BLaER1 (cell line): ENCODE data around the gene PARD3B.

Experiments used
- H3K27ac ChIP-seq: shearing (Covaris generic); formaldehyde crosslinking; 2 replicates; pipeline ENCODE4 v1.8.1; 2022
- H3K27me3 ChIP-seq: shearing (Covaris generic); formaldehyde crosslinking; 2 replicates; pipeline ENCODE4 v1.8.1; 2022
- H3K36me3 ChIP-seq: shearing (Covaris generic); formaldehyde crosslinking; 2 replicates; pipeline ENCODE4 v1.8.1; 2022
- H3K4me1 ChIP-seq: shearing (Covaris generic); formaldehyde crosslinking; 2 replicates; pipeline ENCODE4 v1.8.1; 2022
- H3K4me2 ChIP-seq: shearing (Covaris generic); formaldehyde crosslinking; 2 replicates; pipeline ENCODE4 v1.8.1; 2022
- H3K4me3 ChIP-seq: shearing (Covaris generic); formaldehyde crosslinking; 2 replicates; pipeline ENCODE4 v1.8.1; 2022
- H3K9ac ChIP-seq: shearing (Covaris generic); formaldehyde crosslinking; 2 replicates; pipeline ENCODE4 v1.8.1; 2022
- H3K9me3 ChIP-seq: shearing (Covaris generic); formaldehyde crosslinking; 2 replicates; pipeline ENCODE4 v1.8.1; 2022
- H4K20me1 ChIP-seq: shearing (Covaris generic); formaldehyde crosslinking; 2 replicates; pipeline ENCODE4 v1.8.1; 2022
- Cebpa-rat ChIP-seq: shearing (Covaris generic); IDR thresholded peaks from 2 replicates; pipeline ENCODE4 v1.8.1; 2022

Gene PARD3B

DNA sequence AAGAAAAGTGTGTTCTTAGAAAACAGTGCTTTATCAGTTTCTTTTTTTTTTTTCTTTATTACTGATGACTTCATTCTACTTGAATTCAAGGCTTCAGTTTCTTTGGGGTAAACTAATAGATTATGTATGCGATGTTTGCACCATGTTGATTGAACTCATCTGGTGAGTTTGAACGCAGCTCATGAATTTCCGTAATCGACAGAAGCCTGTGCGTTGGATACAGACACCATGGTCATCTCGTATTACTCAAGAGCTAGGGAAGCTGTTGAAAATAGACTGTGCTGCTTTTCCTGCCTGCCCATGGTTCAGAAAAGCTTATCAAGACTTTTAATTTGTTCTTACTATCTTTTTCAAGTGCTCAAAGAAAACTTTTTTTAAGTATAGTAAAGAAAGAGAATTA, 951.5 kb downstream of the PARD3B start:
- Histone ChIP-seq H3K4me3 (no peak overlapping the region), H3K4me2 (no peak overlapping the region), H3K36me3 (no peaks in the 10 kb centered on the region), H4K20me1 (no peaks in the 10 kb centered on the region), H3K27ac (no peak overlapping the region), H3K9me3 (no peaks in the 10 kb centered on the region), H3K4me1 (peaks cover 9% of the 10 kb centered on the region), H3K27me3 (no peaks in the 10 kb centered on the region), H3K9ac (no peak overlapping the region)
- no peak for TF ChIP-seq Cebpa-rat

DNA sequence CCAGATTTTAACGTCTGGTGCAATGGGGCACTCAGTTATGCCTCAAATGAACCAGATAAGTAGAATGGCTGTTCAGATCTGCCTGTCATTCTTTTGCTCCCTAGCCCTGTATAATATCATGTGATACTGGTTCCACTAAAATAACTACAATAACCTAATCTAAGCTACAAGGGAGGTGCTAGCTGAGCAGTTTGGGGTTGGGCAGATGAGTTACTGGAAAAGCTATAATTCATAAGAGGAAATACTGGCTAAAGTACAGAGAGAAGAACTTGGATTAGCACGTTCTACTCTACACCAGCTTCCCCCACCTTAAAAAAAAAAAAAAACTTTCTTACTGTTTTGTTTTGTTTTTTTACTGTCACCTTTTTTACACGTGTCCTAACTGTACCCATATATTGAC, 953.7 kb downstream of the PARD3B start:
- Histone ChIP-seq H3K9ac (no peak overlapping the region), H3K36me3 (no peaks in the 10 kb centered on the region), H3K4me2 (no peak overlapping the region), H3K4me1 (peaks cover 9% of the 10 kb centered on the region), H4K20me1 (no peaks in the 10 kb centered on the region), H3K9me3 (no peaks in the 10 kb centered on the region), H3K27me3 (no peaks in the 10 kb centered on the region), H3K4me3 (no peak overlapping the region), H3K27ac (no peak overlapping the region)
- no peak for TF ChIP-seq Cebpa-rat

DNA sequence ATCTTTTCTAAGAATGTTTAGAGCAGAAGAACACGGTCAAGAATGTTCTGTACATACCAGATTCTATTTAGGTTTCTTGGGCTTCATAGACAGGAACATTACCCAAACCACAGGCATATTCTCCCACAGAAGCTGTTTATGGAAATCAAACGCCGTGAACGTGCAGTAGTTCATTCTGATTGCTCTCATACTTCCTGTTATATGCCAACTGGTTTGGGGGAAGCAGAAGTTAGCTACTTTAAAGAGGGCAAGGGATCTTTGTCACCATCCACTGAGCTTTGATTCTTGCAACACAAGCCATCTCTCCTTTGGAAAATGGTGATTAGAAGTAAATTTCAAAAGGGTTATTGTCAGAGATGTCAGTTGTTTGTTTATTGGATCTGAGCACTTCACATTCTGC, 954.8 kb downstream of the PARD3B start:
- peaks cover 9% of the 10 kb centered on the region for H3K4me1 ChIP-seq
- H3K27me3 ChIP-seq: no peaks in the 10 kb centered on the region
- H3K9ac ChIP-seq: no peak overlapping the region
- no peaks in the 10 kb centered on the region for H3K36me3 ChIP-seq
- no peak overlapping the region for H3K27ac ChIP-seq
- no peak for TF ChIP-seq Cebpa-rat
- H3K9me3 ChIP-seq: no peaks in the 10 kb centered on the region
- H3K4me3 ChIP-seq: no peak overlapping the region
- H3K4me2 ChIP-seq: peak overlapping the region; percentile 20
- no peaks in the 10 kb centered on the region for H4K20me1 ChIP-seq

DNA sequence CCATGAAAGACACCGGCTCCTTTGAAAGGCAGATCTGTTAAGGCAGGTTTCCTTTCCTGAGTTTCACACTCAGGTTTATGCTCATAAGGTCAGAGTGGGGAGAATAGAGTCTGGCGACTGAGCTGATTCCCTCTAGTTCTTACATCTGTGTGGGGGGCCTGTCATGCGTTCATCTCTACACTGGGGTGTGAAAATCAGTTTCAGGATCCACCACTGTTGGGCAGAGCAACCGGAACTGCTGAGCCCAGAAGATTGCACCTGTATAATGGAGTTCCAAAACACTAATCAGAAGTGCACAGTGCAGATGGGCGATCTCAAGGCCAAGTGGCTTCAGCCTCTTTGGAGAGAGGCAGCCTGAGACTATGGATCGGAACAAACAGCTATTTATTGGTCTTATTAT, 955.7 kb downstream of the PARD3B start:
- no peak overlapping the region for H3K27ac ChIP-seq
- no peaks in the 10 kb centered on the region for H3K36me3 ChIP-seq
- H3K9ac ChIP-seq: no peak overlapping the region
- no peak overlapping the region for H3K4me2 ChIP-seq
- TF ChIP-seq Cebpa-rat: no peak
- H3K4me1 ChIP-seq: peaks cover 9% of the 10 kb centered on the region
- no peak overlapping the region for H3K4me3 ChIP-seq
- no peaks in the 10 kb centered on the region for H4K20me1 ChIP-seq
- no peaks in the 10 kb centered on the region for H3K9me3 ChIP-seq
- H3K27me3 ChIP-seq: no peaks in the 10 kb centered on the region

DNA sequence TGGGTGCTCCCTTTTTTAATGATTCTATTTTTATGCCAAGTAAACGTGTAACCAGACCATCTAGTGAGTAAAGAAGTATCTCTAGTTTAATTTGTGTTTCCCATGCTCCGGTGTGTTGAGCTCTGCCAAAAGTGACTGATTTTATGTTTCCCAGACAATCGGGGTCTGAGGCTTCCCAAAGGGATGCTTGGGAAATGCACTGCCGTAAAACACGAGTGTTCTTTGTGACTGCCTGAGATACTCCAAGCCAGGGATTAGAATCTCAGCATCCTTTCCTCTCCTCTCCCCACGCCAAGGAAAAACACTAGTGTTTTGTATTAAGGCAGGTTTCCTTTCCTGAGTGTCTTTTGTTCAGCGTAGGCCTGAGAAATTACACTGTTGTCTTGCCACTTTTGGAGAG, 956.6 kb downstream of the PARD3B start:
- H3K36me3 ChIP-seq: no peaks in the 10 kb centered on the region
- H3K27me3 ChIP-seq: no peaks in the 10 kb centered on the region
- no peaks in the 10 kb centered on the region for H3K9me3 ChIP-seq
- H4K20me1 ChIP-seq: no peaks in the 10 kb centered on the region
- no peak overlapping the region for H3K4me2 ChIP-seq
- peaks cover 9% of the 10 kb centered on the region for H3K4me1 ChIP-seq
- no peak overlapping the region for H3K27ac ChIP-seq
- no peak overlapping the region for H3K9ac ChIP-seq
- TF ChIP-seq Cebpa-rat: no peak
- H3K4me3 ChIP-seq: no peak overlapping the region

DNA sequence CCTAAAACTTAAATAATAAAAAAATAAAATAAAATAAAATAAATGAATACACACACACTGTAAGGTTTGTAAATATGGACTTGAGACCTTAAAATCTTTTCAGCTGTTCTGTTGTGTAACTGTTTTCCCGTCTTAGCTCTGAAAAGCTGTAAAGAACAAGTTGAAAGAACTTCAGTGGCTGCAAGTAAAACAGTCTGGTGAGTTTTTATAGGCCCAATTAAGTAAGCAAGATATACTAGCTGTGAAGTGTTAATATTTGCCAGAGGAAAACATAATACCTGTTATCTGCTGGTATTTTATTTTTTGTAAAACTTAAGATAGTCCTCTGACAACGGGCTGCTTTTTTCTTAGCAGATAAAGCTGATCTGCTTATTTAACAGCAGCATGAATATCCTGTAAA, 960.1 kb downstream of the PARD3B start:
- no peak for TF ChIP-seq Cebpa-rat
- H3K4me2 ChIP-seq: no peak overlapping the region

DNA sequence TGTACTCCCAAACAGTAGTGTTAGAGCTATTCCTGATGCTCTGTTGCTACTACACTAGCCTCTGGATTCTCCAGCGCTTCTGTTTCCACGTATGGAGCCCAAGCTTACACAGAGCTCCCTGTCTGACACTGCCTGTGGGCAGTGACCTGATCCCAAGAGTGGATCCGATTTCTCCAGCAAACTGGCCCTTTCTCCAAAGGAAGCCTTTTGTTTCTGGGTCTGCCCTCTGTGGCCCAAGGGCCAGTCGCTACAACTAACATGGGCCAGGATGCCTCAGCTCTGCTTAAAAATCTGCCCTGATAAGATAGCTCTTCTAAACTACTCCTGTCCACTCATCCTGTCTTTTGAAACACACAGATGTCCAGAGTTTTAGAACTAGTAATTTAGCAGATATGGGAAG, 964.4 kb downstream of the PARD3B start:
- no peak overlapping the region for H3K27ac ChIP-seq
- no peaks in the 10 kb centered on the region for H3K9me3 ChIP-seq
- H3K27me3 ChIP-seq: no peaks in the 10 kb centered on the region
- H3K4me2 ChIP-seq: no peak overlapping the region
- no peak overlapping the region for H3K9ac ChIP-seq
- no peaks in the 10 kb centered on the region for H4K20me1 ChIP-seq
- H3K4me3 ChIP-seq: no peak overlapping the region
- no peak for TF ChIP-seq Cebpa-rat
- H3K36me3 ChIP-seq: no peaks in the 10 kb centered on the region
- H3K4me1 ChIP-seq: no peaks in the 10 kb centered on the region

More for the DNA sequence above, 960.1 kb downstream of the PARD3B start:
- H3K27me3 ChIP-seq: no peaks in the 10 kb centered on the region
- no peak overlapping the region for H3K9ac ChIP-seq
- H3K4me1 ChIP-seq: peaks cover 1% of the 10 kb centered on the region; the same call in 1 of the 2 replicates
- no peaks in the 10 kb centered on the region for H3K9me3 ChIP-seq
- H3K4me3 ChIP-seq: no peak overlapping the region
- H3K27ac ChIP-seq: no peak overlapping the region
- H4K20me1 ChIP-seq: no peaks in the 10 kb centered on the region
- H3K36me3 ChIP-seq: no peaks in the 10 kb centered on the region

DNA sequence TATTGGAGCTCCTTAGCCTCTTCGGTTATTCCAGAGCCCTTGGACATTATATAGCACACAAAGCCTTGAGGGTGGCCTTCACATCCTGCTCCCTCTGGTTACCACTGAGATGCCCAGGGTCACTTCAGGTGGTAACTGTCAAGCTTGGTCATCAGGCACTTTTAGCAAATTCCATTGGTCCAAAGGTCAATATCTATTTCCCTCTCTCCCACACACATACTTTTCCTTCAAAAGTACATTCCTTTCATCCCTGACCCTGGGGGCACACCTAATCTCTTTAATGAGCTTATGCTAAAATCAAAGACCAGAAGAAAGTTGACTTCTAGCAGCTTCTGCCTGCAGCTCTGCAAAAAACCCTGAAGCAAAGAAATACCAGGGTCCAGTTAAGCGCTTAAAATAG, 965.1 kb downstream of the PARD3B start:
- Histone ChIP-seq H3K4me2 (no peak overlapping the region), H4K20me1 (no peaks in the 10 kb centered on the region), H3K27ac (no peak overlapping the region), H3K9me3 (no peaks in the 10 kb centered on the region), H3K4me1 (no peaks in the 10 kb centered on the region), H3K27me3 (no peaks in the 10 kb centered on the region), H3K36me3 (no peaks in the 10 kb centered on the region), H3K9ac (no peak overlapping the region), H3K4me3 (no peak overlapping the region)
- no peak for TF ChIP-seq Cebpa-rat

DNA sequence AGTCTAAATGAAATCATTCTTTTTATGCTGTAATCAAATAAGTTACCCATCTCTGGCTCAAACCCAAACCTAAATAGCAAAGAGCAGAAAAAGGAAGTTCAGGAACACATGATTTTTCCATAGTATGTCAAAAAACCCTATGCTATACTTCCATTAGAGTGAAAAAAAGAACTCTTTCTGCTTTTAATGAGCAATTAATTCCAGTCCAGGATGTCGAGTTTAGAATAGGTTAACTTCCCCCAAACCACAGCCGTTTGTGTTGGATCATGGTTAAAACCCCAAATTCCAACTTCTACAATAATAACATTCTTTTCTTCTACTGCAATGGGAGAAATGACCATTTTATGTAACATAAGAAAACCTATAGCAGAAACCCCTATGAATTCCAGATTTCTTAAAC, 965.9 kb downstream of the PARD3B start:
- H3K9ac ChIP-seq: no peak overlapping the region
- no peaks in the 10 kb centered on the region for H3K9me3 ChIP-seq
- H3K36me3 ChIP-seq: no peaks in the 10 kb centered on the region
- H3K27ac ChIP-seq: no peak overlapping the region
- H4K20me1 ChIP-seq: no peaks in the 10 kb centered on the region
- no peaks in the 10 kb centered on the region for H3K4me1 ChIP-seq
- no peak overlapping the region for H3K4me3 ChIP-seq
- H3K27me3 ChIP-seq: no peaks in the 10 kb centered on the region
- H3K4me2 ChIP-seq: no peak overlapping the region
- TF ChIP-seq Cebpa-rat: no peak

DNA sequence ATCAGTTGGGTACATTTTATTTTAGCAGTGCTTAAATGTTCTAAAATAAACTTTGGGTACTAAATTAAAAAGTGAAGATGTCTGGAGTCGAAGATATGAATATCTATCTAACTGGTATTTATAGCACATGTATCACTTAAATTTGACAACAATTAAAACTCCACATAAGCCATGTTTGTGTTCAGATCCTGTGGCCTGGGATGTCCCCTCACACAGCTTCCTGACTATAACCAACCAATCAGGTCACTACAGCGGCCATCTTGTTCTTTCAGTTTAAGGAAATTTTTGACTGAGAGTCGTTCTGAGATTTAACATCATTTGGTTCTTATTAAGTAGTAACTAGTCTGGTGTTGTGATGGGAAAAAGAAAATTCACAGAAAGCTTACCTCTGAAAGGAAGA, 966.4 kb downstream of the PARD3B start:
- Histone ChIP-seq H3K4me1 (no peaks in the 10 kb centered on the region), H3K4me2 (no peak overlapping the region), H3K9ac (no peak overlapping the region), H3K27ac (no peak overlapping the region), H3K4me3 (no peak overlapping the region), H3K36me3 (no peaks in the 10 kb centered on the region), H4K20me1 (no peaks in the 10 kb centered on the region), H3K9me3 (no peaks in the 10 kb centered on the region), H3K27me3 (no peaks in the 10 kb centered on the region)
- TF ChIP-seq Cebpa-rat: no peak

DNA sequence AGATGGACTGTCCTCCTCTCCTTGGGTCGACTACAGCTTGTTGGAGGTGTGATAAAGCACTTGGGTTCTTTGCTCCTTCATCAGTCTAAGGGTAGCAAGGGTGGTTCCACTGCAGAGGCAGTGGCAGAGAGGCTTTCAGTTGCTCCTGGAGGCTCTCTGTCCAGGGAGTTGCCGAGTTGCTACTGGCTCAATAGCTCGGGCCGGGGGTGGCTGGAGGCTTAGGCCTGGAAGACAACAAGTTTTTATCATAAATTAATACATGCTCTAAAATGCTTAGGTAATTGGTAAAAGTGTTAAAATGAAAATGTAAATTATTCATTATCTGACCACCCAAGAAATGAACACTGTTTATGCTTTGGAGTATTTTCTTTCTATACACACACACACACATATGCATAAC, 975.0 kb downstream of the PARD3B start:
- Histone ChIP-seq H3K4me3 (no peak overlapping the region), H3K9me3 (peaks cover 17% of the 10 kb centered on the region), H3K27ac (no peak overlapping the region), H4K20me1 (no peaks in the 10 kb centered on the region), H3K36me3 (no peaks in the 10 kb centered on the region), H3K27me3 (no peaks in the 10 kb centered on the region), H3K9ac (no peak overlapping the region), H3K4me2 (no peak overlapping the region), H3K4me1 (no peaks in the 10 kb centered on the region)
- TF ChIP-seq Cebpa-rat: no peak
